Astrocyte of the spinal cord (primary cell): ENCODE results near the gene CDCA5.

Experiments
- DNase-seq: peaks from one replicate; pipeline ENCODE4 v3.0.0; 2011; ENCODE audit warnings: low read depth, low spot score
- H3K4me3 ChIP-seq: 2 replicates; pipeline ENCODE4 v1.5.1; 2011; ENCODE audit warnings: low read depth, mild to moderate bottlenecking, low read length, moderate library complexity
- CTCF ChIP-seq: IDR thresholded peaks from 2 replicates; pipeline ENCODE4 v1.5.1; 2012; ENCODE audit warnings: low read depth, mild to moderate bottlenecking, low read length, inconsistent platforms
- in situ Hi-C: cut with HindIII; loops from 2 replicates; pipeline ENCODE4 v1.10.0; 2017; ENCODE audit warnings: low sequenced_read_pairs

Gene CDCA5

GRCh38 chr11:65060913-65061408, 22.9 kb downstream of the CDCA5 start:
- in situ Hi-C loops = no loop called here
- DNase-seq = peak; percentile 11
- no peak overlapping the region for H3K4me3 ChIP-seq
- peak; percentile 50 for TF ChIP-seq CTCF

GRCh38 chr11:65059959-65060824, 23.6 kb downstream of the CDCA5 start:
- no peak for DNase-seq
- in situ Hi-C loops = no loop called here
- H3K4me3 ChIP-seq = no peak overlapping the region
- TF ChIP-seq CTCF = no peak

- in situ Hi-C loops = no loop called here
- DNase-seq = no peak
- TF ChIP-seq CTCF = no peak
These were observed 24.3 kb downstream of the CDCA5 start for GRCh38 chr11:65059523-65059922.

DNA sequence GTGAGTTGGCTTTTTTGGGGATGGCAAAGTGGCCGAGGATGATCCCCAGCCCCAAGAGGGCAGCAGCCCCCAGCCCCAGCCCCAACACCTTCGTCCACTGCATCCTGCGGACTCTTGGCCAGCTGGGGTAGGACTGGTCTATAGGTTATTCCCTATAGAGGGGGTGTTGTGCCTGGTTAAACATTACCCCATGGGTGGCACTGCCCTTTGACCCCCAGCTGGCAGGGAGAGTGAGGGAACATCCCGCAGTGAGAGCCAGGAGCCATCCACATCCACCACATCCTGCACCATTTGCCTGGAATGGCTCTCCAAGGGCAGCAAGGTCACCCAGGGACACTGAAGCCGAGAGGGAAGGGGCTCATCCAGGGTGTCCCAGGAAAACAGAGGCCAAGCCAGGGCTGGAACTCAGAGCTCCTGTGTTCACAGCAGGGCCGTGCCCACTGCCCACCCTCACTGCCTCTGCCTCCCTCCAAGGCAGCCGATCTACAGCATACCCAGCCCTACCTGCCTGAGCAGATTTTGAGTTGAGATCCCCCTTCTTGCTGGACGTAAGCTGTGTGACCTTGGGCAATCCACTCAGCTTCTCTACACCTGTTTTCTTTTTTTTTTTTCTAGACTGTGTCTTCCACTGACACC, 25.3 kb downstream of the CDCA5 start, which contains the start of gene NAALADL1:
Gene NAALADL1, minus strand, starts transcription at position 135 of the 636 bp plus-strand sequence. Its CDS starts 32 bp downstream, at position 103.
- in situ Hi-C loops = no loop called here
- TF ChIP-seq CTCF = no peak
- no peak for DNase-seq
- no peak within 1 kb of the TSS for H3K4me3 ChIP-seq

More at GRCh38 chr11:65059523-65059922, 24.3 kb downstream of the CDCA5 start:
- no peak overlapping the region for H3K4me3 ChIP-seq

DNA sequence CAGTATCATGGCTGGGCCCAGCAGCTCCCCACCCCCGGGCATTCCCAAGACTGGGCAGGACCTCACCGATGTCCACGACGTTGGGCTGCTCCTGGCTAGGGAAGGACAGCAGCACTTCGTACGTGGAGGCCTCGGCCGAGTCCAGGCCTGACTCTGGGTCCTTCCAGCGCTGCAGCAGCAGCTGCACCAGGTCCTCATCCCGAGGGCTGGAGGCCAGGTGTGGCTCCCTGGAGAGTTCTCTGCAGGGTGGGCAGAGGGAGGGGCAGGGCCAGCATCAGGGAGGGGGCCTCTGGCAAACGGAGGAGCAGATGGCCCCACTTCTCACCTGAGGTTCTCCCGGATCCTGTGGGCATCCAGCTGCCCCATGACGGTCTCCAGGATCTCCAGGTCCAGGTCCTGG, 25.8 kb downstream of the CDCA5 start:
- in situ Hi-C loops = no loop called here
- DNase-seq = no peak
- no peak overlapping the region for H3K4me3 ChIP-seq
- TF ChIP-seq CTCF = no peak

- no peak for TF ChIP-seq CTCF
- no peak for DNase-seq
- in situ Hi-C loops = no loop called here
- no peak overlapping the region for H3K4me3 ChIP-seq
These were observed 26.3 kb downstream of the CDCA5 start for GRCh38 chr11:65057526-65057925.
